ENCODE measurements around the gene RAB11FIP5. TPM values are rescaled to one million over a fixed set of nuclear protein-coding genes. Genes with fewer than 3 reads are reported as not detected.

Gene RAB11FIP5
- total and polyA plus RNA-seq, 10 of the 15 experiments (the other 5 are each of a cell fraction or from before 2014, with no cell fraction given), result 0.03 to 0.20 (median 0.06) TPM; not detected in 6

GRCh38 chr2:73078457-73079411 lies 34.0 kb downstream of the RAB11FIP5 start:
- CTCF ChIA-PET, result interaction anchor here (1.4 kb wide), 1 partner anchor 134 kb away, joined by 3 read pairs; no protein-coding TSS in a partner anchor
- H3K4me3 ChIP-seq, result no peak overlapping the region
- SMC1A ChIA-PET (ENCODE audit: uncharacterized antibody, unreplicated experiment), result no interaction called here
- peaks cover 3 to 9% of the 10 kb centered on the region in 2 experiments; a peak in 3 of 4 replicates for H3K27me3 ChIP-seq (replicated peaks in 1 of 2; ENCODE audit: control insufficient read depth in 2 of 2, insufficient read depth in 2 of 2, low read length in 1 of 2)
- H4K20me1 ChIP-seq (ENCODE audit: control insufficient read depth, insufficient read depth), result no peaks in the 10 kb centered on the region
- WGBS (ENCODE audit: insufficient coverage, insufficient replicate concordance, low lambda C conversion rate, missing lambda C conversion rate), result 17% methylated on average over 13 of the region's 13 CpGs
- DNase-seq (ENCODE audit: low read depth, low spot score), result no peak
- no peaks in the 10 kb centered on the region for H3K4me1 ChIP-seq (ENCODE audit: control insufficient read depth, insufficient read depth, low read length)
- no TSS peak for BruUV-seq (replicated peaks)
- TF ChIP-seq, protein P1, sequence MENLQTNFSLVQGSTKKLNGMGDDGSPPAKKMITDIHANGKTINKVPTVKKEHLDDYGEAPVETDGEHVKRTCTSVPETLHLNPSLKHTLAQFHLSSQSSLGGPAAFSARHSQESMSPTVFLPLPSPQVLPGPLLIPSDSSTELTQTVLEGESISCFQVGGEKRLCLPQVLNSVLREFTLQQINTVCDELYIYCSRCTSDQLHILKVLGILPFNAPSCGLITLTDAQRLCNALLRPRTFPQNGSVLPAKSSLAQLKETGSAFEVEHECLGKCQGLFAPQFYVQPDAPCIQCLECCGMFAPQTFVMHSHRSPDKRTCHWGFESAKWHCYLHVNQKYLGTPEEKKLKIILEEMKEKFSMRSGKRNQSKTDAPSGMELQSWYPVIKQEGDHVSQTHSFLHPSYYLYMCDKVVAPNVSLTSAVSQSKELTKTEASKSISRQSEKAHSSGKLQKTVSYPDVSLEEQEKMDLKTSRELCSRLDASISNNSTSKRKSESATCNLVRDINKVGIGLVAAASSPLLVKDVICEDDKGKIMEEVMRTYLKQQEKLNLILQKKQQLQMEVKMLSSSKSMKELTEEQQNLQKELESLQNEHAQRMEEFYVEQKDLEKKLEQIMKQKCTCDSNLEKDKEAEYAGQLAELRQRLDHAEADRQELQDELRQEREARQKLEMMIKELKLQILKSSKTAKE (IDR thresholded peaks at IDR 0.05; ENCODE audit: low read depth, poor library complexity, severe bottlenecking), result no peak
- TF ChIP-seq SUPT20H (IDR thresholded peaks at IDR 0.05; ENCODE audit: borderline replicate concordance, control insufficient read depth, low read depth, low read length), result no peak
- TF ChIP-seq, protein P2, sequence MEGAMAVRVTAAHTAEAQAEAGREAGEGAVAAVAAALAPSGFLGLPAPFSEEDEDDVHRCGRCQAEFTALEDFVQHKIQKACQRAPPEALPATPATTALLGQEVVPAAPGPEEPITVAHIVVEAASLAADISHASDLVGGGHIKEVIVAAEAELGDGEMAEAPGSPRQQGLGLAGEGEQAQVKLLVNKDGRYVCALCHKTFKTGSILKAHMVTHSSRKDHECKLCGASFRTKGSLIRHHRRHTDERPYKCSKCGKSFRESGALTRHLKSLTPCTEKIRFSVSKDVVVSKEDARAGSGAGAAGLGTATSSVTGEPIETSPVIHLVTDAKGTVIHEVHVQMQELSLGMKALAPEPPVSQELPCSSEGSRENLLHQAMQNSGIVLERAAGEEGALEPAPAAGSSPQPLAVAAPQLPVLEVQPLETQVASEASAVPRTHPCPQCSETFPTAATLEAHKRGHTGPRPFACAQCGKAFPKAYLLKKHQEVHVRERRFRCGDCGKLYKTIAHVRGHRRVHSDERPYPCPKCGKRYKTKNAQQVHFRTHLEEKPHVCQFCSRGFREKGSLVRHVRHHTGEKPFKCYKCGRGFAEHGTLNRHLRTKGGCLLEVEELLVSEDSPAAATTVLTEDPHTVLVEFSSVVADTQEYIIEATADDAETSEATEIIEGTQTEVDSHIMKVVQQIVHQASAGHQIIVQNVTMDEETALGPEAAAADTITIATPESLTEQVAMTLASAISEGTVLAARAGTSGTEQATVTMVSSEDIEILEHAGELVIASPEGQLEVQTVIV (IDR thresholded peaks at IDR 0.05; ENCODE audit: borderline replicate concordance, partially characterized antibody), result no peak
- TF ChIP-seq, protein P3, sequence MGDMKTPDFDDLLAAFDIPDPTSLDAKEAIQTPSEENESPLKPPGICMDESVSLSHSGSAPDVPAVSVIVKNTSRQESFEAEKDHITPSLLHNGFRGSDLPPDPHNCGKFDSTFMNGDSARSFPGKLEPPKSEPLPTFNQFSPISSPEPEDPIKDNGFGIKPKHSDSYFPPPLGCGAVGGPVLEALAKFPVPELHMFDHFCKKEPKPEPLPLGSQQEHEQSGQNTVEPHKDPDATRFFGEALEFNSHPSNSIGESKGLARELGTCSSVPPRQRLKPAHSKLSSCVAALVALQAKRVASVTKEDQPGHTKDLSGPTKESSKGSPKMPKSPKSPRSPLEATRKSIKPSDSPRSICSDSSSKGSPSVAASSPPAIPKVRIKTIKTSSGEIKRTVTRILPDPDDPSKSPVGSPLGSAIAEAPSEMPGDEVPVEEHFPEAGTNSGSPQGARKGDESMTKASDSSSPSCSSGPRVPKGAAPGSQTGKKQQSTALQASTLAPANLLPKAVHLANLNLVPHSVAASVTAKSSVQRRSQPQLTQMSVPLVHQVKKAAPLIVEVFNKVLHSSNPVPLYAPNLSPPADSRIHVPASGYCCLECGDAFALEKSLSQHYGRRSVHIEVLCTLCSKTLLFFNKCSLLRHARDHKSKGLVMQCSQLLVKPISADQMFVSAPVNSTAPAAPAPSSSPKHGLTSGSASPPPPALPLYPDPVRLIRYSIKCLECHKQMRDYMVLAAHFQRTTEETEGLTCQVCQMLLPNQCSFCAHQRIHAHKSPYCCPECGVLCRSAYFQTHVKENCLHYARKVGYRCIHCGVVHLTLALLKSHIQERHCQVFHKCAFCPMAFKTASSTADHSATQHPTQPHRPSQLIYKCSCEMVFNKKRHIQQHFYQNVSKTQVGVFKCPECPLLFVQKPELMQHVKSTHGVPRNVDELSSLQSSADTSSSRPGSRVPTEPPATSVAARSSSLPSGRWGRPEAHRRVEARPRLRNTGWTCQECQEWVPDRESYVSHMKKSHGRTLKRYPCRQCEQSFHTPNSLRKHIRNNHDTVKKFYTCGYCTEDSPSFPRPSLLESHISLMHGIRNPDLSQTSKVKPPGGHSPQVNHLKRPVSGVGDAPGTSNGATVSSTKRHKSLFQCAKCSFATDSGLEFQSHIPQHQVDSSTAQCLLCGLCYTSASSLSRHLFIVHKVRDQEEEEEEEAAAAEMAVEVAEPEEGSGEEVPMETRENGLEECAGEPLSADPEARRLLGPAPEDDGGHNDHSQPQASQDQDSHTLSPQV (IDR thresholded peaks at IDR 0.05), result no peak
- TF ChIP-seq, protein P4, sequence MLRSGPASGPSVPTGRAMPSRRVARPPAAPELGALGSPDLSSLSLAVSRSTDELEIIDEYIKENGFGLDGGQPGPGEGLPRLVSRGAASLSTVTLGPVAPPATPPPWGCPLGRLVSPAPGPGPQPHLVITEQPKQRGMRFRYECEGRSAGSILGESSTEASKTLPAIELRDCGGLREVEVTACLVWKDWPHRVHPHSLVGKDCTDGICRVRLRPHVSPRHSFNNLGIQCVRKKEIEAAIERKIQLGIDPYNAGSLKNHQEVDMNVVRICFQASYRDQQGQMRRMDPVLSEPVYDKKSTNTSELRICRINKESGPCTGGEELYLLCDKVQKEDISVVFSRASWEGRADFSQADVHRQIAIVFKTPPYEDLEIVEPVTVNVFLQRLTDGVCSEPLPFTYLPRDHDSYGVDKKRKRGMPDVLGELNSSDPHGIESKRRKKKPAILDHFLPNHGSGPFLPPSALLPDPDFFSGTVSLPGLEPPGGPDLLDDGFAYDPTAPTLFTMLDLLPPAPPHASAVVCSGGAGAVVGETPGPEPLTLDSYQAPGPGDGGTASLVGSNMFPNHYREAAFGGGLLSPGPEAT (IDR thresholded peaks at IDR 0.05; ENCODE audit: low read depth), result no peak
- no peak for TF ChIP-seq BRCA1 (IDR thresholded peaks at IDR 0.05; ENCODE audit: low read depth, low read length)
- TF ChIP-seq KLF5 (IDR thresholded peaks at IDR 0.05; ENCODE audit: partially characterized antibody), result no peak
- H3K27ac ChIP-seq (ENCODE audit: control insufficient read depth, insufficient read depth), result no peak overlapping the region
- RAD21 ChIA-PET (ENCODE audit: unreplicated experiment), result no interaction called here
- H3K4me2 ChIP-seq (ENCODE audit: control insufficient read depth, insufficient read depth), result no peak overlapping the region
- in situ Hi-C loops (cut with MboI), result no loop called here
- no peak for FAIRE-seq
- no peaks in the 10 kb centered on the region for H3K9me3 ChIP-seq (replicated peaks; ENCODE audit: control insufficient read depth, insufficient read depth, low read length)
- intact Hi-C loops (cut with micrococcal nuclease; ENCODE audit: unreplicated experiment), result no loop called here
- H3K36me3 ChIP-seq (ENCODE audit: control insufficient read depth in 2 of 2, insufficient read depth in 2 of 2, low read length in 1 of 2), result no peaks in the 10 kb centered on the region
- no peak; the same call in 2 of the 3 replicates for ATAC-seq
- POLR2A ChIA-PET, result no interaction called here
- no peak overlapping the region for H3K9ac ChIP-seq (ENCODE audit: control insufficient read depth, insufficient read depth, low read length)
- no peaks in the 10 kb centered on the region for H3K79me2 ChIP-seq (ENCODE audit: control insufficient read depth, insufficient read depth, low read length)
- no peak overlapping the region for H2AFZ ChIP-seq (ENCODE audit: control insufficient read depth, low read depth, low read length)
